Measurements from ENCODE around the gene INTS1.
"Not testable (repeated sequence)": the region's sequence is repeated elsewhere in the genome, so short reads cannot be mapped to it uniquely, and the experiment has no call there.

Gene INTS1

DNA sequence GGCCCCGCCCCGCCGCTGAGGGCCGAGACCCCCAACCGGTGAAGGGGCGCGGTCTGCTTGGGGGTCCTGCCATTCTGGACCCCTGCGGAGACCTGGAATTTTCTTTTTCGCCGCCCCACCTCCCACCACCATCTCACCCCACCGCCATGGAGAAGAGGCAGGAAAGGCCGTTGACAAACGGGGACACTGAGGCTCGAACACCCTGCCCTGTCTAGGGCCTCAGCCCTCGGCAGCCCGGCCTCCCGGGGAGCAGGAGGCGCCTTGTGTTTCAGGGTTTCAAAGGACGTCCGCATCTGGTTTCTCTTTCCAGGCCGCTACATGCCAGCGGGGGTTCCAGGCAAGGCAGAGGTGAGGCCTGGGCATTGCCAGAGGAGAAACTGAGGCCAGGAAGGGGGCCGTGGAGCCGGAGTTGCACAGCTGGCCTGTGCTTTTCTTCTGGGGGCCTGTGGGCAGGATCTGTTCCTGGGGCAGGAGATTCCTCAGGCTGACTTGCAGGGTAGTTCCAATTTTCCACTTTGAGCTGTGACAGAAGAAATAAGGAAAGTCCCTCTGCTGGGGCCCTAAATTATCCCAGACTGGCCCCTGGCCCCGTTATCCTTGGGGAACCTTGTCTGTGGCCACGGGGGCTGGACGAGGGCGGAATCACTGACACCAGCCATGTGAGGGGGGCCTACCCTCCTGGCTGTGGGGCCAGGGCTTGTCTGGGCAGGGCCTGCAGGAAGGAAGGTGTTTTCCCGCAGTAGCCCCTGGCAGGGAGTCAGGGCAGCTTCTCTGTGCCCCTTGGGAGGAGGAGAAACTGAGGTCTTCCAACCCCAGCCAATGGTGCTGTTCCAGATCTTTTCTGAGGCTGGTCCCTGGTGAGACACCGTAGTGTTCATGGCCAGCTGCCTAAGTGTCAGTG is 44.0 kb downstream of the INTS1 start:
- DNase-seq, result no peak

DNA sequence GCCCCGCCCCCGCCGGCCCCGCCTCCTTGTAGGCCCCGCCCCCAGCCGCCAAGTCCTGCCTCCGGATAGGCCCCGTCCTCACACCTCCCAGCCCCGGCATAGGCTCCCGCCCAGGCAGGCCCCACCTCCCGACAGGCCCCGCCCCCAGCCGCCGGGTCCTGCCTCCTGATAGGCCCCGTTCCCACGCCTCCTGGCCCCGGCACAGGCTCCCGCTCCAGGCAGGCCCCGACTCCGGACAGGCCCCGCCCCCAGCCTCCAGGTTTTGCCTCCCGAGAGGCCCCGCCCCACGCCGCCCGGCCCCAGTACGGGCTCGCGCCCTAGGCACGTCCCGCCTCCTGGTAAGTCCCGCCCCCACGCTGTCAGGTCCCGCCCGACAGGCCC is 44.7 kb downstream of the INTS1 start:
- peak; percentile 96 for DNase-seq

DNA sequence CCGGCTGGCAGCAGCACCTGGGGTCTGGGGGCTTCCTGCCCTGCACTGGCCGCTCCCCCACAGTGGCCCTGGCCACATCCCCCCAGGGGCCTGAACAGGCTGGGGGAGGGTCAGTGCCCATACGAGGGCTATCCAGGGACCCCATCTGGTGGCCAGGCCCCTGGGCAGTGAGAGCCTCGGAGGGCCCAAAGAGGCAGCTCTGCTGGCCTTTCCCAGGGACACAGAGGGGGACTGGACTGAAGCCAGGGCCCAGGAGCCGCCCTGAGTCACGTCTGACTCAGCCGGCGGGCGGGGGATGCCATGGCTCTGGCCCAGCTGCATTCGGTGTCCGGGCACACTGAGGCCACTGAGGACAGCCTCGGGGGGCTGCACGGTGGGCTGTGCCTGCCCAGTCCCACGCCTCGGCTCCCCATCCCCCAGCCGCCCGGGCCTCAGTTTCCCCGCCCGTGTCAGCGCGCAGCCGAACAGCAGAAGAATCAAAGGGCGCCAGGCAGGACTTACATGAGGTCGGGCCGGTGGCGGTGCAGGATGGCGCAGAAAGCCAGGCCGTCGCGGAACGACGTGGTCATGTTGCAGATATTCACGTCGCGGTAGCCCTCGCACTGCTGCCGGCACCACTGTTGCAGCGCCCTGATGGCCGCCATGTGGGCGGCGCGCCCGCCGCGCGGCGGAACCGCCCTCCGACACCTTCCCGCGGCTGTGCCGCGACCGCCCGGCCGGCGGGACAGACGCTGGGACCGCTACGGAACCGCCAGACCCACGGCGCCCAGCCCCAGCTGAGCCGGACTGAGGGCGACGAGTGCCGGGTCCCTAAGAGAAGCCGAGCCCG is 45.3 kb downstream of the INTS1 start, which contains the start of gene MICALL2:
TSS of gene MICALL2 (minus strand) at position 788 of the 829 bp plus-strand sequence. CDS start at position 644, 144 bp downstream.
- peak; percentile 20 for DNase-seq

DNA sequence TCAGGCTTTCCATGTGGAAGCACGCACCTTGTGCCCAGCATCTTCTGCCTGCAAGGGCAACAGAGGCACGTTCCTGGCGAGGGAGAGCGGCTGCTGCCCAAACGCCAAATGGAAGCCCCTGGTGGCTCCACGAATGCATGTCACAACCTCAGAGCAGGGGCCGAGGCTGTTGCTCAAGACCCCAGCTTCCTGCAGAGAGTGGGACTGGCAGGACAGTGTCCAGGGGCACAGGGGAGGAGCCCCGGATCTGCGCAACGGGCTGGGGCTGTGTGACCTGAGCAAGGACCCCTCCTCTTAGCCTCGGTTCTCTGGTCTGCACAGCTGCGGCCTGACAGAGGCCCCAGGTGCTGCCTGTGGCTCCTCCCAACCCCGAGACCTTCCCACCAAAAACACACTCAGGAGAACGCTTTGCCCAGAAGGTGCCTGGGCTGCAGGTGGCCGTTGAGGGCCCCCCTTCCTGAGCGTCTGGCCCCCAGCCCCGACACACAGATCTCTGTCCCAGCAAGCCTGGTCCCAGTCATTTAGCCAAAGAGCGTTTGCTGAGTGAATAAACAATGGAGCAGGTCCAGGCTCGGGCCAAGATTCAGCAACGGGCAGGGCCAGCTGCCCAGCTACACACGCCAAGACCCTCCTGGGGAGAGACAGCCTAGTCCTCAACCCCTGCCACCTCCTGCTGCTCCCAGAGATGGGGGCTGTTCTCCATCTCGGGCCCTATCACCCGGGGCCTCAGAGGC is 46.1 kb downstream of the INTS1 start:
- DNase-seq, result no peak

DNA sequence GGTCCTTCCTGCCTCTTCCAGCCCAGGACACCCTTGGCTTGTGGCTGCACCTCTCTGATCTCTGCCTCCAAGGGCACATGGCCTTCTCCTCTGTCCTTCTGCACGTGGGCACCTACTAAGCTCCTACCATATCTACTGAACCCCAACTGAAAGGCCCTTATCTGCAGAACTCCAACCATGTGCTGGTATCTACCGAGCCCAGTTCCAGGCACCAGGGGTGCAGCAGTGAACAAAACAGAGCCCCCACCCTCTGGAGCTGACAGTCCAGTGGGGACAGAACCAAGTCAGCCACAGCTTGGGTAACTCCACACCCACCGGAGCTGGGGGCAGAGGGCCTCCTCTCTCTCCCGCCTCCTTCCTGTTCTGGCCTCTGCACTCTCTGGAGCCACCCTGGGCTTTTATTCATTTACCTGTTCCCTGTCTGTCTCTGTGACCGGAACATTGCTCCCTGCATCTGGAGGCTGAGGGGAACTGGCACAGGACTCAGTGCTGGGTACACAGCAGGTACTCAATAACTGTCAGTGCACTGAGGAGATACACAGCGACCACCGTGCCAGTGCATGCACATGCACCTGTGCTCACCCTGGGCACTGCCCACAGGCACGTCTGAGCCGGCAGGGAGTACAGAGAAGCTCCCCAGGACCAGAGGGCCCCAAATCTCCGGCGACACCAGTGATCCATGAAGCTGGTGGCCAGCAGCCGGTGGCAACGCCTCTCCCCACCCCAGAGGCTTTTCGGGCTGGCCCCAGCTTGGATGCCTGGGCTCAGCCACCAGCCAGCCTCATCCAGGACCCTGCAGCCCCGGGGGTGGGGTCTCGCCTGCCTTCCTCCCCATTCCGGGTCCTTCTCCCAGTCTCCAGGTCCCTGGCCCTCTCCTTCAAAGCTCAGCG is 46.9 kb downstream of the INTS1 start:
- DNase-seq, result no peak

DNA sequence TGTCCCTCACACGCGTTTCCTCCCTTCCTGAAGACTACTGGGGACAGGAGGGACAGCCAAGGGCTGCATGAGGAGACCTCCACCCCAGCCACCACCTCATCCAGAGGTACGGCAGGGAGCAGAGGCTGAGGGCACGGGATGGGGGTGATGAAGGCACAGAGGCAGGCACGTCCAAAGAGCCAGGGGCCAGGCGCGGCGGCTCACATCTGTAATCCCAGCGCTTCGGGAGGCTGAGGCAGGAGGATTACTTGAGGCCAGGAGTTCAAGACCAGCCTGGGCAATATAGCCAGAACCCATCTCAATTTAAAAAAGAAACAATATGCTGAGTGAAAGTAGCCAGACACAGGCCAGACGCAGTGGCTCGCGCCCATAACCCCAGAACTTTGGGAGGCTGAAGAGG is 48.2 kb downstream of the INTS1 start:
- DNase-seq, result no peak

DNA sequence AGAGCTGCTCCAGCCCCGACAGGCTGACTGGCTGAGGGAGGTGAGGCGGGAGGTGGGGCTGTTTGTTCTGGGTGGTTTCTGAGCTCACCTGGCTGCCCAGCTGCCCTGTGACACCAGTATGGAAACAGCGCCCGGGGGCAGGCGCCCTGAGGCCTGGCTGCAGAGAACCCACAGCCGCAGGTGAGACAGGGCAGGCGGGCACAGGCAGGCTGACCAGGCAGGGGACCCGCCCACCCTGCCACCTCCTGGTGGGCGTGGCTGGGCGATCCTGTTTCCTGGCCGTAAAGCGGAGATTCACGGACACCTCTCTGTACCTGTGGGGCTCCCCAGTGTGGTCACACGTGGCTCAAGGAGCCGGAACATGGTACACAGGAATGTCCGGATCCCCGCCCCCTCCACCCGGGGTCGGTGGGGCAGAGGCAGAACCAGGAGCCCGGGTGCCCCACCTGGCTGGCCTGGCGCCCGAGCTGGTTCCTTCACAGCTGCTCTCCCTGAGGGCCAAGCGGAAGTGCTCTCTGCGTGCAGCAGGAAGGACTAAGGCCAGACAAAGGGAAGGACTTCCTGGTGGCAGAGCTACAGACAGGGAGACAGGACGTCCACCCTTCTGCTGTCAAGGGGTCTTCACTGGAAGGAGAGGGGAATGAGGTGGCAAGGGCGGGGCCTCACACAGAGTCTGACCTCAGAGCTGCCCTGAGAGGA is 48.8 kb downstream of the INTS1 start:
- no peak for DNase-seq

DNA sequence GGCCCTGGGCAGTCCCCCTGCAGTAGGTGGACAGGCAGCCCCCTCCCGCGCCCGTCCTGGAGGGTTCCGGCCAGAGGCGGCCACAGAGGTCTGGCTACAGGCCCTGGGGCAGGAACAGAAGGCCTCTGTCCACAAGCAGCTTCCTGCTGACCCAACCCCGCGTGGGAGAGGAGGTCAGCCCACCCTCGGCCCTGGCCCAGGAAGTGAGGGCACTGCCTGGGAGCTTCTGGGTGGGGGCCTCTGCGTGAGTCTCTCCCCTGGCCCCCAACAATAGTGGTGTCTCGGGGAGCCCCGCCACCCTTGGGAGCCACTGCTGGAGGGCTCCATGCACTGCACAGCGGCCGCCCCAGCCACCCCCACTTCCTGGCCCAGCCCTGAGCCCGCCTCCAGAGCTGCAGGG is 49.6 kb downstream of the INTS1 start:
- no peak for DNase-seq

DNA sequence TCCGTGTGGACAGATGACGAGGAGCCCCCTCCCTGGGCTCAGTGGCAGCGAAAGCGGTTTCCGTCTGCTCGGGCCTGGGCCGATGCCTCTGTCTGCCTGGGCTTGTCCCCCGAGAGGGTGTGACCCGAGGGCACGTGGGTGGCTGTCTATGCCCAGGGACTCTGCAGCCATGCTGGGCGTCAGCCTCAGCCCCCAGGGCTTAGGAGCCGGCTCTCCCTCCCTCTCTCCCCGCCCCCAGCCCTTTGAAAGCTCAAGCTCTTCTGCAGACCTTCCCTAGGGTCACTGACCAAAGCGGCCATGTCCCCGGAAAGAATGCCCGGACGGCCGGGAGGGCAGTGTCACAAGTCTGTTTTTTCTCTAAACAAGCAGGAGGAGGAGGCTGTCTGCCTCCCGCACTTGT is 52.0 kb downstream of the INTS1 start:
- no peak for DNase-seq

DNA sequence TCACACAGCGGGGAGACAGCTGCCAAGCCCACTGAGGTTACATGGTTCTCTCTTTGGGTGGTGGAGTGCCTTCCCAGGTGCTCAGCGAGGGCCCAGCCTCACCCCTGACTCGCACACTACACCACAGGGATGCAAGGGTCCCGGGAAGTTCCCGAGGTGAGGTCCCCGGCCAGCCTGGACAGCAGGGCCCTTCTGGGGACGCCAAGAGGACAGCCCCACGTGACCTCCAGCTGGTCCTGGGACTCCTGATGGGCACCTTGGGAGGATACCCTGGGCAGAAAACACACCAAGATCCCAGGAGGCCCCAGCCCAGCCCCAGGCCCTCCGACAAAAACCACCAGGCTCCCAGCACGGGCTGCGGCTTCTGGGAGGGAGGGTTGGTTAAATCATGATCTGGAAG is 53.2 kb downstream of the INTS1 start:
- no peak for DNase-seq

DNA sequence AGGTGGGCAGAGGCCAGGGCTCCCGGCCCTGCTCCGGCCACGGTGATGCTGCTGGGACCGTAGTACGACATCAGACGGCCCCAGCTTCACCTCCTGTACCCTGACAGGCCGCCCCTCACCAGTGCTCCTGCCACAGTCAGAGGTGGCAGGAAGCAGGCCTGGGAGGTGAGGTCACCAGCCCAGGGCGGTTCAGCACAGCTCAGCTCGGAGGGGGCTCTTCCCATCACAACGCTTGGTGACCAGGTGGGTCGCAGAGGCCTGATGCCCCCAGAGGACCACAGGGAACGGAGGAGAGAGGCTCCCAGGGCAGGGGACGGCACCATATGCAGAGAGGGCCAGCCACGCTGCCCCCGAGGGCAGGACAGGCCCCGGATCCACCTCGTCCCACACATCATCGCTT is 53.8 kb downstream of the INTS1 start:
- DNase-seq, result no peak

DNA sequence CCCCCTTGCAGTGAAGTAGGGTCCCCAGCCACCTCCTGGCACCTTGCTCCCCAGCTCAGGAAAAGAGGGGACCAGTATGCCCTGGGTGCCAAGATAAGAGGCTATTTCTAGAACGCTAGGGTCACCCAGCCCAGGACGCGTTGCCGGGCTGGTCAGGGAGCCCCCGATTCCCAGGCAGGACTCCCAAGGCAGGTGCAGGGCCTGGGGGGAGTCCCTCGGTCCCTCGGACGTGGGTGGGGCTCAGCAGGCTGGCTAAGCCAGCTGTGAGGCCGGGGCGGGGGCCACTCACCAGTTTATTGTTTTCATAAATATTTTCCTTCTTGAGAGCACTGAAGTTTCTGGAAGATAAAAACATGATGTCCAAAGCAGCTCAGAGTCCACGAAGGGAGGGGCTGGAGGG is 54.2 kb downstream of the INTS1 start:
- DNase-seq, result no peak

DNA sequence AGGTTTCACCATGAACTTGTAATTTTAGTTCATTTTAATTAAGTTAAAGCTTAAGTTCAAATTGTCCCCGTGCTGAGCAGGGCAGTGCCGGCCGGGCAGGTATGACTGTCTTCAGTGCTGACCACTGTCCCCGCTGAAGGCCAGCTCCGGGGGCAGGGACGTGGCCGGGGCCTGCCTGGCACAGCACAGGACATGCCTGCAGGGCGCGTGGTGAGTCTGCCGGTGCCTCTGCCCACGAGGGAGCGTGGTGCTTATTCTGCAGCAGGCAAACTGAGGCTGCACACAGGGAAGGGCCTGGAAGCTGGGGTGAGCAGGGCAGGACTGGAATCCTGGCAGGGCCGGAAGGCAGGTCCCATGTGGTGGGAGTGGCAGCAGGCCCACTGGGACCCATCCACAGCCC is 54.7 kb downstream of the INTS1 start:
- no peak for DNase-seq

DNA sequence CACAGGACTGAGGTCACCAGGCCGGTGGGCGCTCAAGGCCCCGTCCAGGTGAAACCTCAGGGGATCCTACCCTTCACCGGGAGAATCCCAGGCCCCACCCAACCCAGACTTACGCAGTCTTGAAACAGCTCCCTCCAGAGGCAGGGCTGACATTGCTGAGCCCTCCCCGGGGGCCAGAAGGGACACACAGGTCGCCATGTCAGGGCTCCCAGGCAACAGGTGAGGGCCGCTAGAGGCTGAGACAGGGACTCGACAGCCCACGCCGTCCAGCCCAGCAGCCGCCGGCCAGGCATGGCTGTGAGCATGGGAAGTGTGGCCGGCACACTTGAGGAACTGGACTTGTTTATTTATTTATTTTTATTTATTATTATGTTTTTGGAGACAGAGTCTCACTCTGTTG is 55.2 kb downstream of the INTS1 start:
- DNase-seq, result no peak

DNA sequence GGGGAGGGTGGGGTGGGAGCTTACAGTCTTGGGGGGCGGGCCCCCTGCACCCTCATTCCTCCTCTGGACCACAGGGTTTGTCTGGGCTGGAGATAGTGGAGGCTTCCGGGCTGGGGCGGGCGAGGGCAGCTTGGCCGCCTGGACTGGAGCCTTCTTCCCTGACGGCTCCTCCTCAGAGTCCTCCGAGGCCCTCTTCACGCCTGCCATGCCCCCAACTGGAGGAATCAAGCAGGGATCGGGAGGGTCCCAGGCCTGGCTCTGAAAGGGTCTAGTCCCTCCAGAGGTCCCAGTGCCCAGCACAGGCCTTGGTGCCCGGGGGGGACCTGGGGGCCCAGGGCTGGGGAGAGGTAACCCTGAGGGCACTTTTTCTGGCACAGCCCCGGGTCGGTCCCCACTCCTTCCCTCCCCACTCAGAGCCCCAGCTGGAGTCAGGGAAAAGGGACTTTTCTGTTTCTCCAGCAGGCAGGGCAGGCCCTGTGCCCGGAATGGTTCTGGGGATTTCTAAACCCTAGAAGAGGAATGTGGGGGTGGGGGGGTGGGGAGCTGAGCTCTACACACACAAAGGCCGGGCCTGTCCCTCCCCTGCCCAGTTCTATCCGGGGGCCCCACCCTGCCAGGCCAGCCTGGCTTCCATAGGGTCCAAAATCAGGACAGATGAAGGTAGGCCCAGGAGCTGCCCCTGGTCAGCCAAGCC is 56.5 kb downstream of the INTS1 start:
- DNase-seq, result no peak

DNA sequence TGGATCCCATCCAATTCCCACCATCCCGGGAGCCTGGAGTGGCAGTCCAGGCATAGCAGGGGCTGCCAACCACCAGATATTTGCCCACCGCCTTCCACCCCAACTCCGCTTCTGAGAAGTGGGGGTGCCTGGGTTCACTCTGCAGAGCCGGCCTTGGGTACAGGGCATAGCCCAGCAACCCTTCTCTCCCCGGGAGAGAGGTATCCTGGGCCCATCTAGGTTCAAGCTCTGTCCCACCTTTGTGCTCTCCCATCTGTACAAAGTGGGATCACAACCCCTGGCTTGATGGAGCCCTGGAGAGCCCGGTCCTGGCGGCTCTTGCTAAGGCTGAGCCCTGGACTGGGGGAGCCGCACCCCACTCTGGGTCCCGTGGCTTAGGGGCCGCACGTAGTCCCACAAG is 57.1 kb downstream of the INTS1 start:
- DNase-seq, result no peak

DNA sequence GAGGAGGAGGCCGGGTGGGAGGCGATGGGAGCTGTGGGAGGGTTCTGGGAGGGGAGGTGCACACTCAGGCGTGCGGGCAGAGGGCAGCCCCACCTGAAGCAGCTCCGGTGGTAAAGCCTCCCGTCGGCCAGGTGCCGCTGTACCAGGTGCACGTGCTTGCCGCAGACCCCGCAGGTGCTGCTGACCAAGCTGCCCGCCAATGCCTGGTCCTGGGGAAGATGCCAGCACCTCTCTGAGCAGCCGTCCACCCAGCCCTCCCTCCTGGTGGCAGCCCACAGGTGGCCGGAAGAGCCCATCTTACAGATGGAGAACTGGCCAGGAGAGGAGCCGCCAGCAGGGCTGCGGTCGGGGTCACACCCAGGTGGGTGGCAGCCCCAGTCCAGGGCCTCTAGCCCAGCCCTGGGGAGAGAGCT is 57.6 kb downstream of the INTS1 start:
- DNase-seq, result no peak

DNA sequence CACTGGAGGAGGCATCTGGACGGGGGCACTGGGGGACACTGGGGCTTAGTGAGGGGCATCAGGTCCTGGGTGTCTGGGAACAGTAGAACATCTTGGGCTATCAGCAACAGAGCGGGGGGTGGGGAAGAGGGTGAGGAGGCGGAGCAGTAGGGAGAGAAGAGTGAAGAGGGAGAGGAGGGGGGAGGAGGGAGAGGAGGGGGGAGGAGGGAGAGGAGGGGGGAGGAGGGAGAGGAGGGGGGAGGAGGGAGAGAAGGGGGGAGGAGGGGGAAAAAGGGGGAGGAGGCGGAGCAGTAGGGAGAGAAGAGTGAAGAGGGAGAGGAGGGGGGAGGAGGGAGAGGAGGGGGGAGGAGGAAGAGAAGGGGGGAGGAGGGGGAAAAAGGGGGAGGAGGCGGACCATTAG is 58.2 kb downstream of the INTS1 start:
- not testable (repeated sequence) for DNase-seq

DNA sequence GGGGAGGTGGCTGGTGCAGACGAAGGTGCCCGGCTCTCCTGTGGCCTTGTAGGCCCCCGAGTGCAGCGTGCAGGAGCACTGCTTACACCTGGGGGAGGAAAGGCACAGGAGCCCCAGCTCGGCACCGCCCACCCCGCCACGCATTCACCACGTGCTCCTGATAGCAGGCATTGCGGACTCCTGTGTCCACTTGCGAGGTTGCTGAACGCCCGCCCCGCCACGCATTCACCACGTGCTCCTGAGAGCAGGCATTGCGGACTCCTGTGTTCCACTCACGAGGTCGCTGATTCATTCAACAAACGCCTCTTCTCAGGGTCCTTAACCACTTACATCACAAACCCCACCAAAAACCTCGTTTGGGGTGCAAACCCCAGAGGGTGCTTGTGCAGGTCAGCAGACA is 58.8 kb downstream of the INTS1 start:
- no peak for DNase-seq

DNA sequence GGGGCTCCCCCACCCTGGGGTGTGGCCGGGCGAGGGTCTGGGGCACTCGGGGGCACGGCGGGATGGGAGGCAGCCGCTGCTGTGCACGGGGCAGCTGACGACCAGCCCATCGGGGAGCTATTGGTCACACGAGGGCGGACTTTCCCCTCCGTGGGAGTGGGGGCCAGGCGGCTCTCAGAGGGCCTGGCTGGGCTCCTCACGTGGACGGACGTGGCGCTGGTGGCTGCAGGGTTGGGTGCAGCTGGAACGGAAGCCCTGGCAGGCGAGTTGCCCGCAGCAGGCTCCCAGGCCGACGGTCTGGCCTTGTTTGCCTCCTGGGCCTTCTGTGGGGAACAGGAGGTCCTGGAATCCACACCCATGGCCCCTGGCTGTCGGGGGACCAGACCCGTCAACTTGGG is 59.3 kb downstream of the INTS1 start:
- DNase-seq, result no peak

Data from effector CD4-positive, alpha-beta T cell (primary cell).